NCI-H748 (cell line): Measurements from ENCODE around the gene MTFR1L.

Source experiments
- DNase-seq: peaks from one replicate; lab custom pipeline; 2025; ENCODE audit not compliant: unreplicated experiment; lab: John Stamatoyannopoulos, UW

The MTFR1L gene

GRCh38 chr1:25877155-25877554 is 57.4 kb downstream of the MTFR1L start:
- no peak for DNase-seq

DNA sequence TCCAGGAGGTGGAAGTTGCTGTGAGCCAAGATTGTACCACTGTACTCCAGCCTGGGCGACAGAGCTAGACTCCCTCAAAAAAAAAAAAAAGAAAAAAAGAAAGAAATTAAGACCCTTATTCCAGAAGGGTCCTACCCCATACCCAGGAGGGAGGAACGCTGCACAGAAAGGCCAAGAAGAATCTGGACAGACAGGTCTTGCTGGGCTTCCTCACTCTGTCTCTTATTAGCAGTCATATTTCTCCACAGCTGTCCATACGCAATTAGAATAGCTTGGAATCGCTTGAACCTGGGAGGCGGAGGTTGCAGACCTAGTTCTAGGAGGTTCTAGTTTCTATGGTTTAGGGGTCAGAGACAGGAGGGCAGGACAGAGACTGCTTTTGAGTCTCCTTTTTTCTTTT is 58.9 kb downstream of the MTFR1L start:
- DNase-seq: no peak

DNA sequence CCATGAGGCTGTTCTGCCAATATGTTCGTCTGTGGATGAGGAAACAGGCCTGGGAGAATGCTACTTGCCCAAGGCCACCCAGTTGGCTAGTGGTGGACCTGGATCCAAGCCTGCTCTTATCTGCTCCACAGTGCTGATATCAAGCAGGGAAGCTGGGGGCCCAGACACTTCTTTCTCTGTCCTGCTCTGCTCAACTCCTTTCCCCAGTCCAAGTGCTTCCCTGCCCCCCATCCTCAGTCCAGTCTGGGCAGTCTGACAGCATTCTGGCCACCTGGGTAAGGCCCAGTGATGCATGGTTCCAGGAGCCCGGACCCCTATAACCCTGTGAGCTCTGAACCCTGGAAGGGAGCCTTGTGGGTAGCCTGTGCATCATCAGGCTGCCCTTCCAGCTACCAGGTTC is 59.9 kb downstream of the MTFR1L start:
- no peak for DNase-seq

DNA sequence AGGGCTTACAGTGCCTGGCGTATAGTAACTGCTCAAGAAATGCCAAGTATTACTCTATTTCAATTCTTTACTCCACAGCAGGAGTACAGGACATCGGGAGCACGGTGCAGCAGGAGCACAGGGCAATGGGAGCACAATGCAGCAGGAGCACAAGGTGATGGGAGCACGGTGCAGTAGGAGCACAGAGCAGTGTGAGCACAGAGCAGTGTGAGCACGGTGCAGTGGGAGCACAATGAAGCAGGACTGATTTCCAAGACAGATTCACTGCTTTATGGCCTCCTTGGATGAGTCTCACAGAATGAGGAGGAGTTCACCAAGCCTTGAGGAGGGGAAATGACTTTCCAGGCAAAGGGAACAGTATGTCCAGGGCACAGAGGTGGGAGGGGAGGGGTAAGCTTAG is 60.8 kb downstream of the MTFR1L start:
- DNase-seq: no peak

DNA sequence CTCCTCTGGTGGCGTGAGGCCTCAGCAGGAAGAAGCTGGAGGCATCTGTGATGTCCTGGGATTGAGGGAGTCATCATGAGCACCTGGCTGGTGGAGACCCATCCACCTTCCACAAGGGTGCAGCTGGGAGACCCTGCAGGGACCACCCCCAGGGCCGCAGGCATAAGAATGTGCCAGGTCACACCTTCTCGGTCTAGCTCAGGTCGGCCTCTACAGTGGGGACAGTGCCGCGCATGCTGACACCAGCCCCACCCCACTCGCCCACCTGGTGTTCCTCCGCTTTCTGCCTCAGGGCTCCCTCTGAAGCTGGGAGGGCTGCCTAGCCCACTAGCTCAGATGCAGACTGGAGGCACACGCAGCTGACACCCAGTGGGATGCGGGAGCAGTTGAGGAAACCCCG is 61.5 kb downstream of the MTFR1L start:
- DNase-seq: no peak
